GM18498 (cell line): ENCODE results near the gene GOLGA8H.
A peak's percentile ranks its signal among the peaks of the same experiment; 100 is the strongest.
"Not testable (repeated sequence)": the region's sequence is repeated elsewhere in the genome, so short reads cannot be mapped to it uniquely, and the experiment has no call there.

Source experiments
- ATAC-seq: cut with Tn5 transposase; IDR thresholded peaks from one replicate; pipeline ENCODE4 v1.9.1; 2021; ENCODE audit warnings: mild to moderate bottlenecking, moderate library complexity; ENCODE audit not compliant: unreplicated experiment

GOLGA8H gene

DNA sequence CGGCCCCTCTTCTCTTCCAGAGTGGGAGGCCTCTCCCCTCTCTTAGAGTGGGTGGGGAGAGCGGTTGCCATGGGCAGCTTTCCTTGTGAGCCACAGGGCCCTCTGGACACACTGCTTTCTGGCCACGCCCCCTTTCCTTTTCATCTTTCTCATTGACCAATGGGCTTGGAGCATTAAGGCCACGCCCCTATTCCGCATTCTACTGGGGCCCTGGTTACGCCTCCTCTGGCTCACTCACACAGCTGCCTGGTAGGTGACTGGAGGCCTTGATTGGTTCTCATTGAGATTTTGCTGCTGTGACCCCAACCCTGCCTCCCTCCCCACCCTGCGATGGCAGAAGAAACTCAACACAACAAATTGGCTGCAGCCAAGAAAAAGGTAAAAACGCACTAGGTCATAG lies at the start of gene GOLGA8H:
GOLGA8H (plus strand) TSS at position 233 of the 400 bp plus-strand sequence; CDS start at position 331, 98 bp downstream.
- ATAC-seq: not testable (repeated sequence)

DNA sequence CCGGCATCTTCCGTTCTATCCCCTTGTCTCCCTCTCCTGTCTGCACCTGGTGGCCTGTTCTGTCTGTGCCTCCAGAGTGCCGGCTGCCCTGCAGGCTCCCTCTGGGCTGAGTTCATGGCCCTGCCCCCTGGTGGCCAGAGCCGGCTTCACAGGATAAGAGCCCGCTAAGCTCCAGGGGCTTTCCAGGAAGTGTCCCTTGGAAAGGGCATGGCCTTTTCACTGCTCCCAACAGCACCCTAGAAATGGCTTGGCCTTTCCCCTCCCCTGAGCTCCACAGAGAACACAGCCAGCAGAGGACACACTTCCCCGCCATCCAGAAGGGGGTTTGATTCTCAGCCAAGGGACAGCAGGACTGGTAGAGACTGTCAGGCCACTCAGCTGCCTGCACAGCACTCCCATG lies 36.9 kb upstream of the GOLGA8H start:
- ATAC-seq: not testable (repeated sequence)

GRCh38 chr15:30573012-30573491 lies 30.8 kb upstream of the GOLGA8H start:
- not testable (repeated sequence) for ATAC-seq

DNA sequence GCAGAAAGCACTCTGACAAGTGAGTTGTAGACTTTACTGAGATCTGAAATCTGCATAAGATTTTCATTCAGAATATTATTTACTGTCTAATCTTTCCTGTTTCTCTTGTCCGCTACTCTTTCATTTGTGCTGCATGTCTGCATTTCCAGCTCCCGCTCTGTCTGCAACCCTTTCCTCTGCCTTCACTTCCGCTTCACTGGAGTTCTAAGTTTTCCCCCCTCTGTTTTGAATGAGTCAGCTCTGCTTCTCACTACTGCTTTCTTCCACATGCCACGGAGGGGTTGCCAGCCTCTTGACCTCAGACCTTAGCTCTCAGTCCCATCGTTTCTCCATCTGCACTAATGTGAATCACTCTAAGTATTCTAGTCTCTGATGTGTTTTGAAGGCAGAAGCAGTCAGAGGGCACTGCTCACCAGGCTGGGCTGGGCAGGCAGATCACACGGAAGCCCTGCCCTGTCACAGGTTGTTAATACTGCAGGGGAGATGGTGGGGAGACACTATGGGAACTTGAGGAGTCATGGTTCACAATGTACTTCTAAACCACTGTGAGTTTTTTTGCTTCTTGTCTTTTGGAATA lies 24.3 kb upstream of the GOLGA8H start:
- not testable (repeated sequence) for ATAC-seq

DNA sequence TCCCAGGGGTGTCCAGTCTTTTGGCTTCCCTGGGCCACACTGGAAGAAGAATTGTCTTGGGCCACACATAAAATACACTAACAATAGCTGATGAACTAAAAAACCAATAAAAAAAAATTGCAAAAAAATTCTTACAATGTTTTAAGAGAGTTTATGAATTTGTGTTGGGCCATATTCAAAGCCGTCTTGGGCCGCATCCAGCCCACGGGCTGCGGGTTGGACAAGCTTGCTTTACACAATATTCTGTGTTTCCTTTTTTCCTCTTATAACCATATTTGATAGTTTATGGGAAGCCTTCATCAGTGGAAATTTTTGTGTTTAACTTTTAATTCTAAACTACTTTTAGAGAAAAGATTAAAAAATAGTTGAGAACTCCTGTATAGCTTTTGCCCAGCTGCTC lies 23.1 kb upstream of the GOLGA8H start:
- not testable (repeated sequence) for ATAC-seq

- not testable (repeated sequence) for ATAC-seq
Observed at GRCh38 chr15:30598953-30599352, 4.9 kb upstream of the GOLGA8H start.

GRCh38 chr15:30612271-30612670 lies 8.4 kb downstream of the GOLGA8H start:
- ATAC-seq: not testable (repeated sequence)

GRCh38 chr15:30621342-30621741 lies 17.5 kb downstream of the GOLGA8H start:
- ATAC-seq: not testable (repeated sequence)

DNA sequence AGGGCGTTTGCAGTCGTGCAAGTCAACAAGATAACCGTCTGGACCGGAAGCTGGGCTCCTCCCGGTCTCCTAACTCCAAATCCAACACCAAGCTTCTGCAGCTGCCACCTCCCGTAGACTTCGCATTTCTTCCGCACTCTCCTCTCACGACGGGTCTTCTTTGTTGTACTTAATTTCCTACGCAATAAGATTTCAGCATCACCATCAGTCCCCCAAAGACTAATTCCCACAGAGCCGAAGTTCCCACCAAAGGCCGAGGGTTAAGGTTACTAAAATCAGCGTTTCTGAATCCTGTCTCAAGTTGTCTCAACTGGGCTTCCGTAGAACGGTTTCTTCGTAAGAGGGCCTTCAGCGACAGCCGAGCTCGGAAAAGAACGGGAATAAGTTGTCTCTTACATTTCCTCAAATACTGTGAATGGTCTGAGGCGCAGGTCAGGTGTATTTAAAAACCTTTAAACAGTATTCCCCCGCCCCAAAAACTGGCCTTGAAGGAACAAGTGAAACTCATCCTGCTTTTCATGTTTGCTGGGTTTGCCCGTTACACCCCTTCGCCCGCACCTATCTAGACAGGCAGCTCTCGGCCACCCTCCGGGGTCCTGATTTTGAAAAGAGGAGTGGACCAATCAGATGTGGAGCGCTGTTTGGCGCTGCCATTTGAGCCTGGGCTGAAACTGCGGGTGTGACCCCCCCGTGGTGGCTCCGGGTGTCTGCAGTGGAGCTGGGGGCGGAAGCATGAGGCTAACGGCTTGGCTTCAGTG lies 21.8 kb downstream of the GOLGA8H start, which contains the start of gene ARHGAP11B:
ARHGAP11B (plus strand) TSS at position 693 of the 758 bp plus-strand sequence.
- peak; percentile 93 for ATAC-seq

DNA sequence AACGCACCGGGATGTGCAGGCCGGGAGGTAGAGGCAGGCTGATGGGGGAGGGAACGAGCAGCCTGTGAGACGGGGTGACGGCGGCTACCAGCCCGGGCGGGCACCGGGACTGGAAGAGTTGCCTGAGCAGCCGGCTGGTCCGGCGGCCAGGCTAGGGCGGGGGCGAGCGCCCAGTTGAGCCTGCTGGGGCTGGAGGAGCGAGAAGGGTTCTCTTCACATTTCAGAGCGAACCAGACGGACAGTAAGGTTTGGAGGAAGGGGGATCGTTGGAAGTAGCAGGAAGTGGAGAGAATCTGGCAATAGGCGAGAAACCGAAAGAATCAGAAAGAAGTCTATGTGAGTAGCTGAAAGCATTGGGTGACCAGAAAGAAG lies 22.4 kb downstream of the GOLGA8H start:
- not testable (repeated sequence) for ATAC-seq

- not testable (repeated sequence) for ATAC-seq
Observed at GRCh38 chr15:30626632-30627031, 22.8 kb downstream of the GOLGA8H start.

GRCh38 chr15:30650012-30650929 lies 46.4 kb downstream of the GOLGA8H start:
- peak; percentile 94 for ATAC-seq

DNA sequence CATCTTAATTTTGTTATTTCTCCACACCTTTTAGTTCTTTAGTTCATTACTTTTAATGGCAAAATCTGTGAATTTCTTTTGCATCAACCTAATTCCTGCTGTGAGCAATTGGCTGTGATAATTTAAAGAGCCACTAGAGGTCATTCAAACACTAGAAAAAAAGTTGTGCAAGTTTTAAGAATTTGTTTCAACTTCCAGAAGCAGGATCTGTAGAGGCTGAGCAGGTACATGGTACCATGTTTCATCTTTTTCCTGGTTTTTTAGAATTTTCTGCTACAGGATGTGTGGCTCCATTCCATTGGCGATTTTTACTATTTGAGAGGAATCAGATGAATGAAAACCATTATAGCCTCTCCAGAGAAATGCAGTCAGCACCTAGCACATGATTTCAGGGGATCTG lies 57.3 kb downstream of the GOLGA8H start:
- ATAC-seq: not testable (repeated sequence)
